Astrocyte (in vitro differentiated cells and primary cell): ENCODE measurements around the gene CDK8. TPM values are rescaled to one million over a fixed set of nuclear protein-coding genes. Genes with fewer than 3 reads are reported as not detected.

Experiments used
- DNase-seq: peaks from one replicate; pipeline ENCODE4 v3.0.0-alpha.2; 2010; ENCODE audit warnings: low read depth
- FAIRE-seq: peaks from 2 replicates; lab custom pipeline; 2011; peaks lifted over from hg19 to GRCh38; lab: Jason Lieb, UNC
- H2AFZ ChIP-seq: 2 replicates; pipeline ENCODE4 v1.6.0; 2012; ENCODE audit warnings: low read depth, low read length, inconsistent platforms
- H3K27ac ChIP-seq: 2 replicates; pipeline ENCODE4 v1.5.1; 2011; ENCODE audit warnings: low read depth, low read length, inconsistent platforms
- H3K27me3 ChIP-seq: 2 replicates; pipeline ENCODE4 v1.6.0; 2011; ENCODE audit warnings: low read length, inconsistent platforms; ENCODE audit not compliant: insufficient read depth
- H3K36me3 ChIP-seq: 2 replicates; pipeline ENCODE4 v1.5.1; 2011; ENCODE audit warnings: low read length, inconsistent platforms; ENCODE audit not compliant: insufficient read depth
- H3K4me1 ChIP-seq: 2 replicates; pipeline ENCODE4 v1.5.1; 2011; ENCODE audit warnings: low read length, inconsistent platforms; ENCODE audit not compliant: insufficient read depth
- H3K4me2 ChIP-seq: 2 replicates; pipeline ENCODE4 v1.6.0; 2012; ENCODE audit warnings: low read length, inconsistent platforms
- H3K4me3 ChIP-seq: 2 replicates; pipeline ENCODE4 v1.5.1; 2011; ENCODE audit warnings: low read depth, mild to moderate bottlenecking, low read length, inconsistent platforms; ENCODE audit not compliant: insufficient read depth
- H3K79me2 ChIP-seq: 2 replicates; pipeline ENCODE4 v1.6.0; 2012; ENCODE audit warnings: mild to moderate bottlenecking, low read length, inconsistent platforms; ENCODE audit not compliant: insufficient read depth
- H3K9ac ChIP-seq: 2 replicates; pipeline ENCODE4 v1.6.0; 2012; ENCODE audit warnings: mild to moderate bottlenecking, low read length, inconsistent platforms
- H3K9me3 ChIP-seq: 2 replicates; pipeline ENCODE4 v1.5.1; 2012; ENCODE audit warnings: low read depth, mild to moderate bottlenecking, low read length, inconsistent platforms; ENCODE audit not compliant: insufficient read depth
- H4K20me1 ChIP-seq: 2 replicates; pipeline ENCODE4 v1.6.0; 2012; ENCODE audit warnings: low read length, inconsistent platforms; ENCODE audit not compliant: insufficient read depth
- H3K27ac Mint-ChIP-seq: one replicate; pipeline ENCODE4 v1.8.0; 2021; ENCODE audit warnings: mild to moderate bottlenecking, mixed read lengths; ENCODE audit not compliant: unreplicated experiment
- H3K27me3 Mint-ChIP-seq: one replicate; pipeline ENCODE4 v1.8.0; 2021; ENCODE audit warnings: low read depth, mixed read lengths; ENCODE audit not compliant: unreplicated experiment
- H3K36me3 Mint-ChIP-seq: one replicate; pipeline ENCODE4 v1.8.0; 2021; ENCODE audit warnings: low read depth, mixed read lengths; ENCODE audit not compliant: unreplicated experiment
- H3K4me1 Mint-ChIP-seq: one replicate; pipeline ENCODE4 v1.8.0; 2021; ENCODE audit warnings: low read depth, mixed read lengths; ENCODE audit not compliant: unreplicated experiment
- H3K4me3 Mint-ChIP-seq: one replicate; pipeline ENCODE4 v1.8.0; 2021; ENCODE audit warnings: mild to moderate bottlenecking, moderate library complexity, mixed read lengths; ENCODE audit not compliant: unreplicated experiment
- H3K9me3 Mint-ChIP-seq: one replicate; pipeline ENCODE4 v1.8.0; 2021; ENCODE audit warnings: mild to moderate bottlenecking, mixed read lengths; ENCODE audit not compliant: unreplicated experiment
- EZH2 ChIP-seq: IDR thresholded peaks from 2 replicates; pipeline ENCODE4 v1.6.1; 2012; ENCODE audit warnings: mild to moderate bottlenecking, low read length, inconsistent platforms; ENCODE audit not compliant: insufficient read depth
- total RNA-seq: library from RNA; stranded (reverse); gene quantifications from 2 replicates; pipeline ENCODE4 v1.2.1, GENCODE V29; 2021
- TF ChIP-seq, protein P1 (sequence below): IDR thresholded peaks from 2 replicates; pipeline ENCODE4 v1.5.1; 2011; ENCODE audit warnings: low read depth, mild to moderate bottlenecking, inconsistent platforms, low read length, moderate library complexity; ENCODE audit not compliant: insufficient read depth

The CDK8 gene
- total RNA-seq, 1 donor from 2014 or later: 32.4 TPM

DNA sequence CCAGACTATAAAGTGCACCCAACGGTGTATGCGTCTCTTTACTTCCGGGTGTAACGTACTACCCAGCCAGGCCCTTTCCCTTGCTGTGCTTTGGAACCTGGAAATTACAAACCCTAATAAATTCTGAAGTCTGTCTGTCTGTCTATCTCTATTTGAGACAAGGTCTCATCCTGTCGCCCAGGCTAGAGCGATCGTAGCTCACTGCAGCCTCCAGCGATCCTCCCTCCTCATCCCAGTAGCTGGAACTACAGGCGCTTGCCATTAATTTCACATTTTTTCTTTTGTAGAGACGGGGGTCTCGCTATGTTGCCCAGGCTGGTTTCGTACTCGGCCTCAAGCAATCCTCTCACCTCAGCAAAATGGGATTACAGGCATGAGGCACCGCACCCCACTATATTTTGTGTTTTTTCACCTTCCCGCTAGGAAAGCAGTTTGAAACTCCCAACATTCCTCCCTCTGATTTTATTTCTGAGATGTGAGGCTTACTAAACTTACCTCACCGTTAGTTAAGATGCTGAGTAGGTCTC is 31.3 kb upstream of the CDK8 start:
- Mint-ChIP-seq H3K36me3 (peaks cover 1% of the 10 kb centered on the region), H3K27ac (peak overlapping the region; percentile 98), H3K4me3 (peak overlapping the region; percentile 99), H3K27me3 (peaks cover 4% of the 10 kb centered on the region), H3K9me3 (no peaks in the 10 kb centered on the region), H3K4me1 (peaks cover 18% of the 10 kb centered on the region)
- no peak for TF ChIP-seq EZH2
- TF ChIP-seq, protein P1, sequence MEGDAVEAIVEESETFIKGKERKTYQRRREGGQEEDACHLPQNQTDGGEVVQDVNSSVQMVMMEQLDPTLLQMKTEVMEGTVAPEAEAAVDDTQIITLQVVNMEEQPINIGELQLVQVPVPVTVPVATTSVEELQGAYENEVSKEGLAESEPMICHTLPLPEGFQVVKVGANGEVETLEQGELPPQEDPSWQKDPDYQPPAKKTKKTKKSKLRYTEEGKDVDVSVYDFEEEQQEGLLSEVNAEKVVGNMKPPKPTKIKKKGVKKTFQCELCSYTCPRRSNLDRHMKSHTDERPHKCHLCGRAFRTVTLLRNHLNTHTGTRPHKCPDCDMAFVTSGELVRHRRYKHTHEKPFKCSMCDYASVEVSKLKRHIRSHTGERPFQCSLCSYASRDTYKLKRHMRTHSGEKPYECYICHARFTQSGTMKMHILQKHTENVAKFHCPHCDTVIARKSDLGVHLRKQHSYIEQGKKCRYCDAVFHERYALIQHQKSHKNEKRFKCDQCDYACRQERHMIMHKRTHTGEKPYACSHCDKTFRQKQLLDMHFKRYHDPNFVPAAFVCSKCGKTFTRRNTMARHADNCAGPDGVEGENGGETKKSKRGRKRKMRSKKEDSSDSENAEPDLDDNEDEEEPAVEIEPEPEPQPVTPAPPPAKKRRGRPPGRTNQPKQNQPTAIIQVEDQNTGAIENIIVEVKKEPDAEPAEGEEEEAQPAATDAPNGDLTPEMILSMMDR: no peak
- H3K27me3 ChIP-seq: peaks cover under 1% of the 10 kb centered on the region
- no peak for DNase-seq
- peak overlapping the region; percentile 84 for H3K4me3 ChIP-seq
- peak overlapping the region; percentile 97 for H2AFZ ChIP-seq
- H3K36me3 ChIP-seq: peaks cover 20% of the 10 kb centered on the region
- H3K27ac ChIP-seq: peak overlapping the region; percentile 95
- peak overlapping the region; percentile 92 for H3K9ac ChIP-seq
- H3K4me2 ChIP-seq: peak overlapping the region; percentile 89
- peaks cover 24% of the 10 kb centered on the region for H3K79me2 ChIP-seq
- peaks cover 17% of the 10 kb centered on the region for H3K4me1 ChIP-seq
- H4K20me1 ChIP-seq: peaks cover 5% of the 10 kb centered on the region
- H3K9me3 ChIP-seq: no peaks in the 10 kb centered on the region
- no peak for FAIRE-seq

DNA sequence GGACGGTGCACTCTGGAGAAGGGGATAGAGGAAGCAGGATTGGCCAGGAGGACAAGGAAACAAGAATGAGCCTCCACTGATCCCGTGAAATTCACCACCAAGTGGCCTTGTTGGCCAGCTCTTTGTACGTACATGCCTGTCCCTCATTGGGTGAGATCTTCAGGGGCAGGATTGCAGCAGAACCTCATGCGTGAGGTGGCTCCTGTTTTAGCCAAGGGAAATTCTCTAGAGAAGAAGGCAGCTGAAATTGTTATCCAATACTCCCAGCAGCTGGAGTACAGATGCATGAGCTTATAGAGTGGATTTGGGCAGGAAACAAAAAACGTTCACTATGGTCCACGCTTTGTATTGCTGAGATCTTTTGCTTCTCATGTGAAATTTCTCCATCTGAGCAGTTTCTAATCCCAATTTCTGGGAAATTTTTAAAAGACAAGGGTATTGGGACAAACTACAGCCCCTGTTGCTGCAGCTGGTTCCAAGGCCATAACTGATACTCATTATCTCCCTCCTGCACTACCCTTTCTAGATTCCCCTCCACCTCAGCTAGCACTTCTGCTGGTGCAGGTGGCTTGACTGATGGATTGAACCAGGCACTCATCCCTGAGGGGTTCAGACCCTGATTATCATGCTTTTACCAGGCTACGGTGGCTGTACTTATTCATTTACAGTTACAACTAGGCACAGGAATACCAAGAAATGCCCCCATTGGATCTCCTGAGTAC is 27.9 kb upstream of the CDK8 start:
- no peak overlapping the region for H3K27ac Mint-ChIP-seq
- TF ChIP-seq EZH2: no peak
- TF ChIP-seq, protein P1: no peak
- Histone ChIP-seq H3K36me3 (no peaks in the 10 kb centered on the region), H3K9me3 (no peaks in the 10 kb centered on the region), H3K27ac (no peak overlapping the region), H3K9ac (no peak overlapping the region), H3K79me2 (peaks cover 4% of the 10 kb centered on the region), H3K4me3 (no peak overlapping the region), H3K4me1 (peaks cover under 1% of the 10 kb centered on the region), H4K20me1 (no peaks in the 10 kb centered on the region), H3K4me2 (no peak overlapping the region), H2AFZ (no peak overlapping the region), H3K27me3 (peaks cover 2% of the 10 kb centered on the region)
- peaks cover 5% of the 10 kb centered on the region for H3K27me3 Mint-ChIP-seq
- FAIRE-seq: no peak
- no peak overlapping the region for H3K4me3 Mint-ChIP-seq
- H3K4me1 Mint-ChIP-seq: peaks cover 8% of the 10 kb centered on the region
- no peaks in the 10 kb centered on the region for H3K9me3 Mint-ChIP-seq
- no peak for DNase-seq
- H3K36me3 Mint-ChIP-seq: peaks cover 2% of the 10 kb centered on the region
